Panc1 (cell line): ENCODE data around the gene SAXO2. TPM values are rescaled to one million over a fixed set of nuclear protein-coding genes. Genes with fewer than 3 reads are reported as not detected.
"Not testable (repeated sequence)": the region's sequence is repeated elsewhere in the genome, so short reads cannot be mapped to it uniquely, and the experiment has no call there.

Source experiments
- ATAC-seq: fragments of 200-7000 bp; cut with Tn5 transposase; 2 replicates; pipeline ENCODE4 v1.9.1; 2020; ENCODE audit warnings: mild to moderate bottlenecking, moderate library complexity
- BruUV-seq: library from RNA; stranded (reverse); fragments of 400-500 nt; replicated peaks from 2 replicates; lab custom pipeline; 2021; lab: Mats Ljungman, UMichigan
- CTCF ChIA-PET: fragments of 300-600 bp; sonication (Branson Sonifier 250); formaldehyde crosslinking; loops from one replicate; lab custom pipeline; 2022; ENCODE audit warnings: antibody characterized with exemption; lab: Charles Lee
- POLR2A ChIA-PET: fragments of 300-600 bp; sonication (Branson Sonifier 250); formaldehyde crosslinking; loops from one replicate; lab custom pipeline; 2022; ENCODE audit warnings: antibody characterized with exemption; lab: Charles Lee
- DNase-seq: peaks from one replicate; pipeline ENCODE4 v3.0.0-alpha.2; 2010; ENCODE audit warnings: low read depth, low spot score
- H3K27ac ChIP-seq: 2 replicates; pipeline ENCODE4 v1.5.1; 2011; ENCODE audit warnings: mild to moderate bottlenecking, low read length, inconsistent platforms
- H3K27me3 ChIP-seq: fragments of 200-500 bp; sonication (Bioruptor generic); 2 replicates; pipeline ENCODE4 v1.6.0; 2014; ENCODE audit warnings: low read length, inconsistent platforms; ENCODE audit not compliant: control insufficient read depth, insufficient read depth
- H3K36me3 ChIP-seq: fragments of 200-500 bp; sonication (Bioruptor generic); 2 replicates; pipeline ENCODE4 v1.5.1; 2014; ENCODE audit warnings: inconsistent platforms, mild to moderate bottlenecking, low read length, moderate library complexity; ENCODE audit not compliant: control insufficient read depth, insufficient read depth
- H3K4me1 ChIP-seq: 2 replicates; pipeline ENCODE4 v1.5.1; 2011; ENCODE audit warnings: inconsistent platforms, mild to moderate bottlenecking, low read length, moderate library complexity; ENCODE audit not compliant: control insufficient read depth, insufficient read depth
- H3K4me3 ChIP-seq, 2 experiments: 2 replicates each; pipeline ENCODE4 v1.5.1; 2011 to 2012; ENCODE audit warnings: low read depth in 2 of 2, low read length in 2 of 2, mild to moderate bottlenecking in 2 of 2, inconsistent platforms in 1 of 2, moderate library complexity in 1 of 2
- H3K9me3 ChIP-seq: fragments of 200-500 bp; sonication (Bioruptor generic); 2 replicates; pipeline ENCODE4 v1.5.1; 2014; ENCODE audit warnings: low read depth, mild to moderate bottlenecking, inconsistent platforms, low read length, moderate library complexity; ENCODE audit not compliant: control insufficient read depth, insufficient read depth
- CTCF ChIP-seq: fragments of 450-650 bp; IDR thresholded peaks from 2 replicates; pipeline ENCODE4 v1.5.1; 2017; ENCODE audit warnings: mild to moderate bottlenecking
- POLR2AphosphoS5 ChIP-seq: IDR thresholded peaks from 2 replicates; pipeline ENCODE4 v1.6.1; 2012; ENCODE audit warnings: mild to moderate bottlenecking, low read depth, low read length, moderate library complexity
- REST ChIP-seq, 2 experiments: IDR thresholded peaks; 2 replicates each; pipeline ENCODE4 v1.6.1; 2011 to 2012; ENCODE audit warnings: low read depth in 2 of 2, control low read depth in 1 of 2, low read length in 1 of 2, mild to moderate bottlenecking in 1 of 2, moderate library complexity in 1 of 2; ENCODE audit not compliant: insufficient read depth in 1 of 2
- SIN3A ChIP-seq: IDR thresholded peaks from 2 replicates; pipeline ENCODE4 v1.6.1; 2012; ENCODE audit warnings: low read depth, mild to moderate bottlenecking, low read length, moderate library complexity, borderline replicate concordance; ENCODE audit not compliant: insufficient read depth
- TCF7L2 ChIP-seq: IDR thresholded peaks from 2 replicates; pipeline ENCODE4 v1.6.1; 2011; ENCODE audit warnings: mild to moderate bottlenecking, low read depth, low read length, inconsistent platforms
- in situ Hi-C: cut with HindIII; loops from 2 replicates; pipeline ENCODE4 v1.10.0; 2016; ENCODE audit warnings: low sequenced_read_pairs, low pct_unique_long_range_greater_than_20kb
- intact Hi-C: fragments of 100-400 bp; cut with micrococcal nuclease; formaldehyde crosslinking; loops from one replicate; pipeline ENCODE4 v1.10.0; 2022; ENCODE audit not compliant: unreplicated experiment
- total RNA-seq: library from RNA; stranded (reverse); gene quantifications from one replicate; pipeline ENCODE4 v1.2.1, GENCODE V29; 2021; ENCODE audit not compliant: unreplicated experiment

Gene SAXO2
- total RNA-seq, 1 experiment from 2014 or later, result 1.1 TPM

- Histone ChIP-seq H3K4me1 (no peaks in the 10 kb centered on the region), H3K4me3 (no peak overlapping the region), H3K9me3 (no peaks in the 10 kb centered on the region), H3K27ac (no peak overlapping the region), H3K27me3 (no peaks in the 10 kb centered on the region), H3K36me3 (no peaks in the 10 kb centered on the region)
- DNase-seq (no peak), ATAC-seq (no peak)
- in situ Hi-C loops, result no loop called here
- TF ChIP-seq SIN3A (no peak), POLR2AphosphoS5 (no peak), TCF7L2 (no peak), REST (IDR thresholded peaks at IDR 0.05; ENCODE audit: insufficient read depth in 1 of 2, low read depth in 2 of 2, low read length in 1 of 2) (no peak), CTCF (no peak)
- intact Hi-C loops, result no loop called here
- BruUV-seq, result no TSS peak
- ChIA-PET POLR2A (no interaction called here), CTCF (no interaction called here)
Observed at GRCh38 chr15:82314769-82315518, 52.3 kb downstream of the SAXO2 start.

- Histone ChIP-seq H3K36me3 (no peaks in the 10 kb centered on the region), H3K27me3 (no peaks in the 10 kb centered on the region), H3K27ac (no peak overlapping the region), H3K9me3 (no peaks in the 10 kb centered on the region), H3K4me1 (no peaks in the 10 kb centered on the region), H3K4me3 (no peak overlapping the region)
- DNase-seq (no peak), ATAC-seq (no peak)
- TF ChIP-seq TCF7L2 (no peak), CTCF (no peak), SIN3A (no peak), REST (IDR thresholded peaks at IDR 0.05; ENCODE audit: insufficient read depth in 1 of 2, low read depth in 2 of 2, low read length in 1 of 2) (no peak), POLR2AphosphoS5 (no peak)
- ChIA-PET POLR2A (no interaction called here), CTCF (no interaction called here)
- intact Hi-C loops (no loop called here), in situ Hi-C loops (no loop called here)
- no TSS peak for BruUV-seq
Observed at GRCh38 chr15:82315519-82316246, 53.1 kb downstream of the SAXO2 start.

- ATAC-seq, H3K4me3 ChIP-seq, intact Hi-C loops, H3K4me1 ChIP-seq, H3K9me3 ChIP-seq, H3K27me3 ChIP-seq, BruUV-seq, in situ Hi-C loops, CTCF ChIA-PET, POLR2A ChIA-PET, H3K27ac ChIP-seq, DNase-seq, H3K36me3 ChIP-seq: not testable (repeated sequence)
Observed at GRCh38 chr15:82316247-82317090, 53.9 kb downstream of the SAXO2 start.
